ENCODE measurements around the gene EIF1AD.
"Not testable (repeated sequence)": the region's sequence is repeated elsewhere in the genome, so short reads cannot be mapped to it uniquely, and the experiment has no call there.

EIF1AD gene

GRCh38 chr11:66001942-66002647, at the start of gene EIF1AD, which contains the start of gene BANF1:
Gene EIF1AD (minus strand): TSS chr11:66002157. CDS start chr11:66000389, 1,768 bp downstream.
Gene BANF1 (plus strand): TSS chr11:66002503. CDS start chr11:66003251, 748 bp downstream.
- peak; percentile 75 to 83 for DNase-seq (ENCODE audit: low read depth in 2 of 2)

DNA sequence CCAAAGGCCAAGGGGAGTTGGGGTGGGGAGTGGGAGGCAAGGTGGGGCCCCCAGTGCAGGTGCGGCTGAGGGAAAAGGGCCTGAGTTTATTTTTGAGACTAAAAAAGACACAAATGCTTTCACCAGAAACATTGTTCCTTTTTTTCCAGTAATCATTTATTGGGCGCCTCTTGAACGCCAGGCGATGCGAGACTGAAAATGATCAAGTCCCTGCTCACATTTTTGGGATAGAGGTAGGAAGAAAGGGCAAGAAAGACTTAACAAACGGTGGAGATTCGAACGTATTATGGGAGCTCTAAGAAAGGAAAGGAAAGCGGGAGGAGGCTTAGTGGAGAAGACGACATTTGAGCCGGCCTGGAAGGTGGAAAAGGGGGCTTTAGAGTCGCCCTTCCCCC, 49.4 kb upstream of the EIF1AD start:
- no peak for DNase-seq (ENCODE audit: low read depth in 2 of 2)

- DNase-seq (ENCODE audit: low read depth in 2 of 2), result no peak
These were observed 48.7 kb upstream of the EIF1AD start for GRCh38 chr11:66050581-66051231.

DNA sequence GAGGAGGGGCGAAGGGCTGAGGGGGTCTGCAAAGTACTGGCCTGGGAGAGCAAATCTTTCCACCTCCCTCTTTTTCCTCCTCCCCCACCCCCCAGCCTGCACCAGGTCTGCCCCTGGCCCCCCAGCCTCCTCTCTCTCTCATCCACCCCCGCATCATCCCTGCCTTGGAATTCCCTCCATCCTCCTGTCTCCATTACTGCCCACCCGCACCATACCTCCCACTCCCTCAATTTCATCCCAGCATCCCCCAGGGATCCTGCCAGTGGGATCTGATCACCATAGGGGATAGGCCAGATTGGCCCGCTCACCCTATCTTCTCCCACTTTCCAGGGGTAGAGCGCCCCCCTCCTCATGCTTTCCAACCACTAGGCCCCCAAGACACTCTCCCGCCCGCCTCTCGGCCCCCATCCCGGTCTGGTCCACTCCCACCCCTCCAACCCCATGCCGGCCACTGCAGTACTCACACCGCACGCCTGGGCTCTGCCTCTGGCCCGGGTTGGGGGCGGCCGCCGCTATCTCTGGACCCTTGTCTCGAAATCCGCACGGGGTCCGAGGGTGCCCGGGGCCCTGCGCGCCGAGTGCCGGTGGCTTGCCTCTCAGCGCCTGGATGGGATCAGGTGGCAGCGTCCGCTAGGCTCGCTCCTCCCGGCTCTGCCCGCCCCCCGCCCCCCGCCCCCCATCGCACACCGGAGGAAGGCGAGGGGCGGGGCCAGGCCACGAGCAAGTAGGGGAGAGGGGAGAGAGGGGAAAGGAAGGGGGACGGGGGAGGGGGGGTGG, 46.8 kb upstream of the EIF1AD start, which contains the start of gene GAL3ST3:
Gene GAL3ST3, minus strand, starts transcription at position 615 of the 777 bp plus-strand sequence. CDS start 3,746 bp downstream, outside the sequence.
- DNase-seq (ENCODE audit: low read depth in 2 of 2), result no peak

DNA sequence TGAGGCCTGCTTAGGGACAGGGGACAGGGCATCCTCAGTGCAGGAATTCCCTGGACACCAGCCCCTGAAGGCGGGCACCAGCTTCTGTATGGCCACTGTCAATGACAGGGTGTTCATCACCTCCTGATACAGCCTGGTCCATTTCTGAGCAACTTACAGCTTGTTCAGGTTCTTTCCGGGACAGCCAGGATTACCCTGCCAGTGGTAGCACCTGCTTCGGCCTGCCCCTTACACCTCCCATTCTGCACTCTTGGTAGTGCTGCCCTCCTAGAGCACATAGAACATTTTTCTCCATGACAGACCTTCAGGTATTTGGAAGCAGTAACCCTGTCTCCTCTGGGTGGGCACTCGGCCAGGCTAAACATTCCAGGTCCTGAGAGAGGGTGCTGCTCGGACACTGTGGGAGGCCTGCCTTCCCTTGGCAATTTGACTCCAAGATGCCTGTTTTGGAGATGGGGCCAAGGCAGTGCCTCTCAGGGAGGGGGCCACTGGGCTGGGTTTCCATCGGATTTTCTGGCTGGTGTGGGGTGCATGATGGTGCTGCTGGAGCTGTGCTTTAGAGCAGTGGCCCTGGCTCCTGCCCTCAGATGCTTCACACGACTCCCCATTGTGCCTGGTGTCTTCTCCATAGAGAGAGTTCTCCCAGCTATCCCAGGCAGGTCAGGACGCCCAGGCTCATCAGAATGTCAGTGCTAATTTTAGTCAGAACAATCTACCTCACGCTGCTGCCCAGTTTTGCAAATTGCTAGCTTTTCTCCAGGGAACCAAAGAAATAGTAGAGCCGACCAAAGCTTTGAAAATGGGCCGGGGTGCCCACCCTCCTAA, 45.8 kb upstream of the EIF1AD start:
- DNase-seq (ENCODE audit: low read depth in 2 of 2), result no peak

DNA sequence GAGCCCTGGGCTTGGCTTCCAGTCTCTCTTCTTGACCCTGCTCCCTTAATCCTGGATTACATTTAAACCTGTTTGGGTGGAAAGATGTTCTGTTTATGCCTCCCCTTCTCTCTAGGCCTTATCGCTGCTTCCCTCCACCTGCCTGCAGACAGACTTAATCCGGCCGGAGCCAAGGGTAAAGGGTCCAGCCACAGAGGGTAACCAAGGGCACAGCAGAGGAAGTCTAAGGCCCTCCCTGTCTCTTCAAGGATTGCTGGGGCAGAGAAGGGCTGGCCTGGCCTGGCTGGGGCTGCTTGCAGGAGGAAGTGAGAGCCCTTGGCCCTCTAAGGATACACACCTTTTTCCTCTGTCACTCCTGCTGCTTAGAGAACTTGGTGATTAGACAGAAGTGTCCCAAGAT, 44.9 kb upstream of the EIF1AD start:
- no peak for DNase-seq (ENCODE audit: low read depth in 2 of 2)

- DNase-seq (ENCODE audit: low read depth in 2 of 2), result peak; percentile 78 to 86
These were observed 43.3 kb upstream of the EIF1AD start for GRCh38 chr11:66045177-66045639.

GRCh38 chr11:66044757-66045156, 42.8 kb upstream of the EIF1AD start:
- no peak for DNase-seq (ENCODE audit: low read depth in 2 of 2)

DNA sequence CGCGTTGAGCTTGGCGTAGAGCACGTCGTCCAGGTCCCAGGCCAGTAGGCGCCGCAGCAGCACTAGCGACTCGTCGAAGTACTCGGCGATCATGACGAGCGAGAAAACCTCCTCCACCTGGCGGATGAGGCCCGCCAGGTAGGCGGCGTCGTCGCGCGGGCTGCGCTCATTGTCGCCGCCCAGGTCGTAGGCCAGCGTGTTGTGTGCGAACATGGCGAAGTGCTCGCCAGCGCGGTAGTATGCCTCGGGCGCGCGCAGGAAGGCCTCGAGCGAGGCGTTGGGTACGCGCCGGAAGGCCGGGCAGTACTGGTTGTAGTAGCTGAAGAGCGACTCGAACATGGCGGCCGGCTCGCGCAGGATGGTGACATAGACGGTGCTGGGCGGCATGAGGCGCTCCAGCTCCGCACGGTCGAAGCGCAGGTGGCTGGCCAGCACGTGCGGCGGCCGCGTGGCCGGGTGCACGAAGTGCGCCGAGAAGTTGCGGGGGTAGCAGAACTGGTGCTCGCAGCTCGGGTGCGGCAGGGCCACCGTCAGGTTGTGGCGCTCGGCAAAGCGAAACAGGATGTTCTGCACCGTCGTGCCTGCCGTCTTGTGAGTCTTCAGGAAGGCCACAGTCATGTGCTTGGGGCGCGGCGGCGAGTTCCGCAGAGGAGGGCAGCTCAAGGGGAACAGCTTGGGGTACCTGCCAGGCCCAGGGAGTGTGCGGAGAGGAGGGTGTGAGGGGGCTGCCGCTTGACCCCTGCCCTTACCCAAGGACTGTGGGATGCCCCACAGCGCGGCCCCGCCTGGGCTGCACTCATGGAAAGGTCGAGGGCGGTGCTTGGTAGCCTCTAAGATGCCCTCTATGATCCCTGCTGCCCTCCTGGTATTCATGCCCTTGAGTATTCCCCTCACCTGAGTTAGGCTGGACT, 41.3 kb upstream of the EIF1AD start:
- no peak for DNase-seq (ENCODE audit: low read depth in 2 of 2)

- no peak for DNase-seq (ENCODE audit: low read depth in 2 of 2)
These were observed 40.5 kb upstream of the EIF1AD start for GRCh38 chr11:66042227-66042995.

DNA sequence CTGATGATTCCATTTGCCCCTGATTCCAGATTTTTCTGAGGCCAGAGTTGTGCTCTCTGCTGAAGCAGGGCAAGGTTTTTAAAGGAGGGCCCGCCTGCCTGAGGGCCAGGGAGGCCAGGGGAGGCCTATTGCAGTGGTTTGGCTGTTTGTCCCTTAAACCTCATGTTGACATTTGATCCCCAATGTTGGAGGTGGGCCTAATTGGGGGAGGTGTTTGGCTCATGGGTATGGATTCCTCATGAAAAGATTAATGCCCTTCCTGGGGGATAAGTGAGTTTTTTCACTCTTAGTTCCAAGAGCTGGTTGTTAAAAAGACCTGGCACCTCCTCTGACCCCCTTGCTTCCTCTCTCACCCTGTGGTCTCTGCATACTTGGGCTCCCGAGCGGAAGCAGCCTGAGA, 37.8 kb upstream of the EIF1AD start:
- no peak for DNase-seq (ENCODE audit: low read depth in 2 of 2)

DNA sequence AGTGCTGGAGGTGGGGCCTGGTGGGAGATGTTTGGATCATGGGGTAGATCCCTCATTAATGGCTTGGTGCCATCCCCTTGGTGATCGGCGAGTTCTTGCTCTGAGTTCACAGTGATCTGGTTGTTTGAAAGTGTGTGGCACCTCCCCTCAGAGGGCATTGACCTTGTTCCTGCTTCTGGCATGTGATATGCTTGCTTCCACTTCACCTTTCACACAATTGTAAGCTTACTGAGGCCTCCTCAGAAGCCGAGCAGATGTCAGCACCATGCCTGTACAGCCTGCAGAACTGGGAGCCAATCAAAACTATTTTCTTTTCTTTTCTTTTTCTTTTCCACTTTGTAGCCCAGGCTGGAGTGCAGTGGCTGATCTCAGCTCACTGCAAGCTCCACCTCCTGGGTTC, 35.4 kb upstream of the EIF1AD start:
- DNase-seq (ENCODE audit: low read depth in 2 of 2), result no peak

DNA sequence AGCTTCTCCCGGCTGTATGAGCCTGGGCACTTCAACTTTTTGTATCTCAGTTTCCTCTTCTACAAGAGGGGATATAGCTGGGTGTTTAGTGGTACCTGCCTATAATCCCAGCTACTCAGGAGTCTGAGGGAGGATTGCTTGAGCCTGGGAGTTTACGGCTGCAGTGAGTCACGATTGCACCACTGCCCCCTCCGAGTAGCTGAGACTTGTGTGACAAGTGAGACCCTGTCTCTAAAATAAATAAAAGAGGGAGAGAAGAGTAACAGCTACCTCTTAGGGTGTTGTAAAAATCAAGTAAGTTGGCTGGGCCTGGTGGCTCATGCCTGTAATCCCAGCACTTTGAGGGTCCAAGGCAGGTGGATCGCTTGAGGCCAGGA, 34.4 kb upstream of the EIF1AD start:
- no peak for DNase-seq (ENCODE audit: low read depth in 2 of 2)

- no peak for DNase-seq (ENCODE audit: low read depth in 2 of 2)
These were observed 33.8 kb upstream of the EIF1AD start for GRCh38 chr11:66035653-66036333.

GRCh38 chr11:66032957-66033735, 31.2 kb upstream of the EIF1AD start:
- no peak for DNase-seq (ENCODE audit: low read depth in 2 of 2)

DNA sequence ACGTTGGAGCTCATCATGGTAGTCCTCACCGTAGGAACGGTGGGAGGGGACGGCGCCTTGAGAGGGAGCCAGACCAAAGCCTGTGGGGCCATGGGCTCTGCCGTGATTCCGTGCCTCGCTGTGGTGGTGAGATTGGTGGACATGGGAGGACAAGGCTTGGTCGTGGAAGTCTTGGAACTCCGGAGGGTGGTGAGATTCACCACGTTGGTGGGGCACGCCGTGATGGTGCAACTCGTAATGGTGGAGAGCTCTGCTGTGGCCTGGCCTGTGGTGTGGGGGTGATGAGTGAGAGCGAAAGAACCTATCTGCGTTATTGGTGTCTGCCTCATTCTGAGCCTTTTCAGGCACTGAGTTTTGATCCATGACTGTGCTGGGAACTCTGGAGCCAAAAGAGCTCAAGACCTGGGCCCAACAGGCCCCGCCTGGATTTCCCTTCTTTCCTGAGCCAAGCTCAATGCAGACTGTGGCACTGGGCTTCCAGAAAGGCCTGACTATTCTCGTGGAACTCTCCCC, 24.1 kb upstream of the EIF1AD start, which contains the start of gene CATSPER1:
Gene CATSPER1, minus strand, starts transcription at position 463 of the 513 bp plus-strand sequence. Its CDS starts 100 bp downstream, at position 363.
- no peak for DNase-seq (ENCODE audit: low read depth in 2 of 2)

- DNase-seq (ENCODE audit: low read depth in 2 of 2), result not testable (repeated sequence)
These were observed 21.2 kb upstream of the EIF1AD start for GRCh38 chr11:66023186-66023440.

Measured in stimulated activated CD4-positive, alpha-beta T cell treated with anti-CD3 and anti-CD28 coated beads, Interleukin-1b, Interleukin-23, amount 100 ng/mL, for 4 hours (primary cell).